ENCODE results near the gene ARFIP2. TPM values are rescaled to one million over a fixed set of nuclear protein-coding genes. Genes with fewer than 3 reads are reported as not detected.
A peak's percentile ranks its signal among the peaks of the same experiment; 100 is the strongest.

ARFIP2 gene
- total RNA-seq (10 to 100 TPM; 33.9 to 37.2 (median 35.3) TPM), polyA plus RNA-seq (10 to 100 TPM; 55.8 to 68.0 (median 60.7) TPM)

DNA sequence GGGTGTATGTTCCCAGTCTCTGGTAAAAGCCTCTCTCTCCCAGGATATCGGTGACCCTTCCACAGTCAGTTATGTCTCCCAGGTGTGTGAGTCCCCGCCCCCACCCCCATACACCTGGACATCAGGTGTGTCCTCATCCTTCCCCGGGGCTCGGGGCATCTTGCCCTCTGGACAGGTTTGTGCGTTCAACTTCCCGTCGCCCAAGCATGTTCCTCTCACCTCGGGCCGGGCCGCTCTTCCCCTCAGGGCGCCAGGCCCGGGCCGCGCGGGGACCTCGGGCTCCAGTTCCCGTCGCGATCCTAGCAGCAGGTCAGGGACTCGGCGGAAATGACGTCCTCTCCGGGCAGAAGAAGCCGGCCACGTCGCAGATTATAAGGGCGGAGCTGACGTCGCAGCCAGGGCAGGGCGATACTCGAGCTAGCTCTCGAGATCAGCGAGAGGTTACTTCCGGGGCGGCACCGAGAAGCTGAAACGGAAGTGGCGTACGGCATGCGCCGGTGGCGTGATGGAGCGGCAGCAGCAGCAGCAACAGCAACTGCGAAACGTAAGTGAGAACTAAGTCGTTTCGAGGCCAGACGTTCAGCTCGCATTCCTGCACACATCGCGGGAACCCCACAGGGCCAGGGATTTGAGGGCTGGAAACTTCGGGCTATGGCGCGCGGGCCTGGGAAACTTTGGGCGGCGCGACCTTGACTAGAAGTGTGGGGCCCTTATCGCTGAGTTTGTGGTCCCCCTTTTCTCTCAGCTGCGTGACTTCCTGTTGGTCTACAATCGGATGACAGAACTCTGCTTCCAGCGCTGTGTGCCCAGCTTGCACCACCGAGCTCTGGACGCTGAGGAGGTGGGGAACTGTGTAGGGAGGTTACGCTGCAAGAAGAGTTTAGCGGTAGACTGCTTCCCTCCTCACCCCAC, at the start of gene ARFIP2, which contains the start of gene TIMM10B:
TSS of gene ARFIP2 (minus strand) at position 320 of the 912 bp plus-strand sequence. CDS start 910 bp downstream, outside the sequence.
TSS of gene TIMM10B (plus strand) at position 490 of the 912 bp plus-strand sequence. CDS start at position 506, 16 bp downstream.
- Histone ChIP-seq H3K9me3 (no peaks in the 10 kb centered on the region), H3K27me3 (no peaks in the 10 kb centered on the region), H3K27ac (peak within 1 kb of the TSS; percentile 88 to 94 (median 91)), H3K4me1 (peaks cover 0 to 41% (median 29%) of the 10 kb centered on the region in 4 donors), H3K4me3 (peak within 1 kb of the TSS; percentile 67 to 84 (median 79)), H3K36me3 (peaks cover 9 to 62% (median 28%) of the 10 kb centered on the region in 4 donors)
- TF ChIP-seq EP300 (IDR thresholded peaks at IDR 0.05) (peak in 1 of 4 donors; percentile 83), POLR2A (IDR thresholded peaks at IDR 0.05) (peak; percentile 90 to 93), POLR2AphosphoS5 (IDR thresholded peaks at IDR 0.05) (peak; percentile 98 to 100 (median 98))
- TF ChIP-seq, protein P1, sequence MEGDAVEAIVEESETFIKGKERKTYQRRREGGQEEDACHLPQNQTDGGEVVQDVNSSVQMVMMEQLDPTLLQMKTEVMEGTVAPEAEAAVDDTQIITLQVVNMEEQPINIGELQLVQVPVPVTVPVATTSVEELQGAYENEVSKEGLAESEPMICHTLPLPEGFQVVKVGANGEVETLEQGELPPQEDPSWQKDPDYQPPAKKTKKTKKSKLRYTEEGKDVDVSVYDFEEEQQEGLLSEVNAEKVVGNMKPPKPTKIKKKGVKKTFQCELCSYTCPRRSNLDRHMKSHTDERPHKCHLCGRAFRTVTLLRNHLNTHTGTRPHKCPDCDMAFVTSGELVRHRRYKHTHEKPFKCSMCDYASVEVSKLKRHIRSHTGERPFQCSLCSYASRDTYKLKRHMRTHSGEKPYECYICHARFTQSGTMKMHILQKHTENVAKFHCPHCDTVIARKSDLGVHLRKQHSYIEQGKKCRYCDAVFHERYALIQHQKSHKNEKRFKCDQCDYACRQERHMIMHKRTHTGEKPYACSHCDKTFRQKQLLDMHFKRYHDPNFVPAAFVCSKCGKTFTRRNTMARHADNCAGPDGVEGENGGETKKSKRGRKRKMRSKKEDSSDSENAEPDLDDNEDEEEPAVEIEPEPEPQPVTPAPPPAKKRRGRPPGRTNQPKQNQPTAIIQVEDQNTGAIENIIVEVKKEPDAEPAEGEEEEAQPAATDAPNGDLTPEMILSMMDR (IDR thresholded peaks at IDR 0.05), result no peak
- intact Hi-C loops (cut with DNase I), result loop anchor here (2.0 to 5.0 kb wide), 3 partner anchors 121 to 202 kb away; partner anchors contain the start of genes ILK, MRPL17 and RRP8
- WGBS, 2 donors, result 0% methylated on average over 66 of the region's 66 CpGs
- DNase-seq, result peak; percentile 99

- intact Hi-C loops (cut with DNase I), result loop anchor here (1.0 to 5.0 kb wide), 3 partner anchors 41 to 175 kb away; partner anchors contain the start of gene MRPL17
- no peak for TF ChIP-seq POLR2AphosphoS5 (IDR thresholded peaks at IDR 0.05)
- TF ChIP-seq POLR2A (IDR thresholded peaks at IDR 0.05), result no peak
- TF ChIP-seq EP300 (IDR thresholded peaks at IDR 0.05), result no peak
- Histone ChIP-seq H3K4me3 (no peak overlapping the region), H3K27me3 (no peaks in the 10 kb centered on the region), H3K27ac (no peak overlapping the region), H3K36me3 (peaks cover 0 to 30% (median 0%) of the 10 kb centered on the region in 4 donors), H3K4me1 (peaks cover 0 to 11% (median 0%) of the 10 kb centered on the region in 4 donors), H3K9me3 (no peaks in the 10 kb centered on the region)
- DNase-seq, result no peak
- 94% methylated on average over 2 of the region's 2 CpGs for WGBS, 2 donors
Observed at GRCh38 chr11:6530848-6531247, 49.7 kb upstream of the ARFIP2 start.

GRCh38 chr11:6529266-6529665, 48.1 kb upstream of the ARFIP2 start:
- no peak overlapping the region for H3K27ac ChIP-seq
- H3K9me3 ChIP-seq, result no peaks in the 10 kb centered on the region
- 91 to 92% methylated on average over 2 of the region's 2 CpGs for WGBS, 2 donors
- H3K4me1 ChIP-seq, result peaks cover 0 to 11% (median 0%) of the 10 kb centered on the region in 4 donors
- peaks cover 0 to 27% (median 0%) of the 10 kb centered on the region in 4 donors for H3K36me3 ChIP-seq
- H3K27me3 ChIP-seq, result no peaks in the 10 kb centered on the region
- intact Hi-C loops (cut with DNase I), result no loop called here
- no peak for DNase-seq
- TF ChIP-seq, protein P1 (IDR thresholded peaks at IDR 0.05), result no peak
- TF ChIP-seq EP300 (IDR thresholded peaks at IDR 0.05), result no peak
- H3K4me3 ChIP-seq, result no peak overlapping the region

DNA sequence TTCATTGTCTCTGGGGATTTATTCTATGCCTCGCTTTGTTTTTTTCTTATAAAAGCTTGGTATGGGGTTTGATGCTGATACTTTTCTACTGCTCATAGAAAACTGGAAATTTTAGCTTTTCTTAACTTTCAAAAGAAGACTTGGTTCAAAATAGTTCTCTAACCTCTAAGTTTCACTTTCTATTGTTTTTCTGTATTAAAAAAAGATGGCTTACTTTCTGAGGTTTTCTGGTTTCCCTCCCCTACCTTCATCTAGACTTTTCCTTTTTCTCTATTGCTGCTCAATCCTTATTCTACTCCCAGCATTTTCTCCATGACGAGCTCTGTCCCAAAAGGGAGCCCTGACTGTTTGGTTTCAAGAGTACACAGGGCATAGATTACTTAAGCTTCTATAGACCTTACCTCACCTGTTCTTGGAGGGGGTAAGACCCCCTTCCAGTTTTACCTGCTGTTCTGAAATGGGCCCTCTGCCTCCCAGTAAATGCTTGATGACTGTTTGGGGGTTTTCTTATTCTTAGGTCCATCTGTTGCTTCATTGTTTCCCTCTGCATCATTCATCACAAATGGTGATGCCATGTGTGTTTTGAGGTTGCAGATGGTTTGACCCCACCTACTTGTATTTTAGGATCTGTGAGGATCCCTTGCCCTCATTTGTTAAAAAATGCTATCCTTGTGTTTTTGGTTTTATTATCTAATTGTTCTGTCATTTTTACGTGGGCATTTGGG, 45.4 kb upstream of the ARFIP2 start:
- TF ChIP-seq EP300 (IDR thresholded peaks at IDR 0.05) (no peak), POLR2A (IDR thresholded peaks at IDR 0.05) (no peak), POLR2AphosphoS5 (IDR thresholded peaks at IDR 0.05) (no peak)
- TF ChIP-seq, protein P1 (IDR thresholded peaks at IDR 0.05), result no peak
- H3K36me3 ChIP-seq, result peaks cover 0 to 13% (median 0%) of the 10 kb centered on the region in 4 donors
- no peaks in the 10 kb centered on the region for H3K4me1 ChIP-seq
- no peaks in the 10 kb centered on the region for H3K27me3 ChIP-seq
- no peaks in the 10 kb centered on the region for H3K9me3 ChIP-seq
- no peak overlapping the region for H3K27ac ChIP-seq
- no peak overlapping the region for H3K4me3 ChIP-seq
- intact Hi-C loops (cut with DNase I), result no loop called here
- DNase-seq, result no peak
- 79 to 91% methylated on average over 3 of the region's 3 CpGs for WGBS, 2 donors

All from sigmoid colon (tissue), 7 donors.